HG03103 (cell line): ENCODE data around the gene SEMA4A.
"Not testable (repeated sequence)": the region's sequence is repeated elsewhere in the genome, so short reads cannot be mapped to it uniquely, and the experiment has no call there.

Experiments
- ATAC-seq: cut with Tn5 transposase; IDR thresholded peaks from one replicate; pipeline ENCODE4 v1.9.1; 2021; ENCODE audit warnings: low read depth; ENCODE audit not compliant: unreplicated experiment

The SEMA4A gene

GRCh38 chr1:156190265-156190664 lies 36.9 kb downstream of the SEMA4A start:
- not testable (repeated sequence) for ATAC-seq

GRCh38 chr1:156191292-156191964 lies 38.0 kb downstream of the SEMA4A start:
- no peak for ATAC-seq

- no peak for ATAC-seq
Observed at GRCh38 chr1:156193208-156193487, 39.8 kb downstream of the SEMA4A start.

GRCh38 chr1:156193488-156194299 lies 40.3 kb downstream of the SEMA4A start, which contains the start of gene SLC25A44:
Gene SLC25A44, plus strand, starts transcription at chr1:156194104. Its CDS starts 5,744 bp downstream, at chr1:156199848.
- ATAC-seq: peak; percentile 89

DNA sequence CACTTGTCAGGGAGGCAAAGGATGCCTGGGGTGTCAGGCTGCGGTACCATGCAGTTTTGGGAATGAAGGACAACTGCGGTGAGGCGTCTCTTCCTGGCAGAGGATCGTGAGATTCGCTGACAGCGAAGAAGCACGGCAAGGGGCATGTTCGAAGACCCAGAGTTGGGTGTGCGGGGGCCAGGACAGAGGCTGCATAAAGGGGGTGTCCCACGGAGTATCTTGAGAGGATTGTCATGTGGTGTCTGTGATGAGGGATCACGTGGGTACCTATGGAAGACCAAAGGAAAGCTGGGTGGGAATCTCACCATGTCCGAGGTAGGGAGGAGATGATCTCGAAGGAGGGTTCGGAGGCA lies 40.9 kb downstream of the SEMA4A start:
- ATAC-seq: no peak

GRCh38 chr1:156195853-156196252 lies 42.5 kb downstream of the SEMA4A start:
- no peak for ATAC-seq

GRCh38 chr1:156196445-156196844 lies 43.1 kb downstream of the SEMA4A start:
- no peak for ATAC-seq

DNA sequence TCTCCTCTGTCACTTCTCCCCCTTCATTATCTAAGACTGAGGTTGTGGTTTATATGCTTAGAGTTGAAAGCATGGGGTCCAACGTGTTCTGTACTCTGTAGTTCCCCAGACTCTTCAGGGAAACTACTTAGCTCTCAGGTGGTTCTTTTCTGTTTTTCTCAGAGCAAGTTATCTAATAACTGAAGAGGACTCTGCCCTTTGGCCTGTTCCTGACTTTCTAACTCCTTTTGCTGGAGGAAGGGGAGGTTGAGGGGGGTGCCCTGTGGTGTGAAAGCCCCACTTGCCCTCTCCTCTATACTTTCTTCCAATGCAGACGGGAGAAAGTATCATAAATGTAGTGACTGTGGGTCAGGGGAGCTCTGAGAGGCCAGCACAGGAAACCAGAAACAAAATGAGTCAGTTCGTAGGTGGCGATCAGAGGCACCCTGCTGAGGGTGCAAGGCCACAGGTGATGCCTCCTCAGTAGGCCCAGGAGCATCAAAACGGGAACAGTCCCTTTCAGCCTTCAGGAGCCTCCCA lies 45.5 kb downstream of the SEMA4A start:
- ATAC-seq: no peak

GRCh38 chr1:156200044-156200443 lies 46.7 kb downstream of the SEMA4A start:
- no peak for ATAC-seq

- no peak for ATAC-seq
Observed at GRCh38 chr1:156203331-156203730, 49.9 kb downstream of the SEMA4A start.

GRCh38 chr1:156204686-156205085 lies 51.3 kb downstream of the SEMA4A start:
- ATAC-seq: no peak

DNA sequence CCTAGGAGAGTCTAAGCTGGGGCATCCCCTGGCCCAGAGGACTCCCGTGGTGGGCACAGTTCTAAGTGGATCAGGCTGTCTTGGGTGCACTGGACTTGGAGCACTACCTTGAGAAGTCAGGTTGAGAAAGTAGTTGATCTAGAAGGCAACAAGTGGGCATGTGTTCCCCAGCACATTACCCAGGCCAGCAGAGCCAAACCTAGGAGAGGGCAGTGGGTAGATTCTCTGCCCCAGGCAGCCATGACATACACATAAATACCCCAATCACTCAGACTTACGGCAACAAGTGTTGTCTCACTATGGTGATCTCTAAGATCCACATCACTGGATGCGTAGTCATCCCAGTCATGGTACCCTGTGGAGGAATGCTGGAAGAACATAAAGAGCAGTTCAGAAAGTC lies 57.9 kb downstream of the SEMA4A start:
- no peak for ATAC-seq

DNA sequence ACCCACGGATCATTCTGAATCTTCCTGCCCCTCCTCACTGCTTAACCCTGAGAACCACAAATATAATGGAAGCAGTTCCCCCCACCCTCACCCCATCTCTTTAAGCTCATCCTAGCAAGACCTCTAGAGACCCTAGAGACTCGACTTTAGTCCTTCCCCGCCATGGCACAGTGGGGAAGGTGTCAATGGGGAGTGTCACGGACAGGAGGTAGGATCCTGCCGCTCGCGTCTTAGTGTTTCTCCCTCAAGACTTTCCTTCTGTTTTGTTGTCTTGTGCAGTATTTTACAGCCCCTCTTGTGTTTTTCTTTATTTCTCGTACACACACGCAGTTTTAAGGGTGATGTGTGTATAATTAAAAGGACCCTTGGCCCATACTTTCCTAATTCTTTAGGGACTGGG lies 58.7 kb downstream of the SEMA4A start:
- no peak for ATAC-seq

DNA sequence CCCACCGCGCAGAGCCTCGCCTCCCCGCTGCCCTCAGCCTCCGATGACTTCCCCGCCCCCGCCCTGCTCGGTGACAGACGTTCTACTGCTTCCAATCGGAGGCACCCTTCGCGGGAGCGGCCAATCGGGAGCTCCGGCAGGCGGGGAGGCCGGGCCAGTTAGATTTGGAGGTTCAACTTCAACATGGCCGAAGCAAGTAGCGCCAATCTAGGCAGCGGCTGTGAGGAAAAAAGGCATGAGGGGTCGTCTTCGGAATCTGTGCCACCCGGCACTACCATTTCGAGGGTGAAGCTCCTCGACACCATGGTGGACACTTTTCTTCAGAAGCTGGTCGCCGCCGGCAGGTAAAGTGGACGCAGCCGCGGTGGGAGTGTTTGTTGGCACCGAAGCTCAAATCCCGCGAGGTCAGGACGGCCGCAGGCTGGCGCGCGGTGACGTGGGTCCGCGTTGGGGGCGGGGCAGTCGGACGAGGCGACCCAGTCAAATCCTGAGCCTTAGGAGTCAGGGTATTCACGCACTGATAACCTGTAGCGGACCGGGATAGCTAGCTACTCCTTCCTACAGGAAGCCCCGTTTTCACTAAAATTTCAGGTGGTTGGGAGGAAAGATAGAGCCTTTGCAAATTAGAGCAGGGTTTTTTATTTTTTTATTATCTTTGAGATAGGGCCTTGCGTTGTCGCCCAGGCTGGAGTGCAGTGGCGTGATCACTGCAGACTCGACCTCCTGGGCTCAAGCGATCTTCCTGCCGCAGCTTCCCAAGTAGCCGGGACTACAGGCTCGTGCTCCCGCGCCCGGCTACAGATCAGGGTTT lies 59.7 kb downstream of the SEMA4A start, which contains the start of gene PMF1:
Gene PMF1 (plus strand): TSS at position 175 of the 811 bp plus-strand sequence. CDS start 9 bp downstream, at position 184.
- ATAC-seq: peak; percentile 75

DNA sequence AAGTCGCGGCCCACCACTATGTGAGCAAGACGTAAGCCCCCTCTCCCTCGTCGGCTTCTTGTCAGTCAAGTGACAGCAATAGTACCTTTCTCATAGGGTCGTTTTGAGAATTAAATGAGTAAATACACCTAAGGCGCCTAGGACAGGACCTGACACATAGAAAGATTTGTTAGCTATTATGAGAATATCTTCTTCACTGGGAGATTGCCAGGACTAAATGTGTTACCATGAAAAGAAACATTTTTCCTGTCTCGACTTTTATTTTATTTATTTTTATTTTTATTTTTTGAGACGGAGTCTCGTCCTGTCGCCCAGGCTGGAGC lies 60.2 kb downstream of the SEMA4A start:
- ATAC-seq: no peak

GRCh38 chr1:156214024-156214748 lies 60.8 kb downstream of the SEMA4A start:
- no peak for ATAC-seq

DNA sequence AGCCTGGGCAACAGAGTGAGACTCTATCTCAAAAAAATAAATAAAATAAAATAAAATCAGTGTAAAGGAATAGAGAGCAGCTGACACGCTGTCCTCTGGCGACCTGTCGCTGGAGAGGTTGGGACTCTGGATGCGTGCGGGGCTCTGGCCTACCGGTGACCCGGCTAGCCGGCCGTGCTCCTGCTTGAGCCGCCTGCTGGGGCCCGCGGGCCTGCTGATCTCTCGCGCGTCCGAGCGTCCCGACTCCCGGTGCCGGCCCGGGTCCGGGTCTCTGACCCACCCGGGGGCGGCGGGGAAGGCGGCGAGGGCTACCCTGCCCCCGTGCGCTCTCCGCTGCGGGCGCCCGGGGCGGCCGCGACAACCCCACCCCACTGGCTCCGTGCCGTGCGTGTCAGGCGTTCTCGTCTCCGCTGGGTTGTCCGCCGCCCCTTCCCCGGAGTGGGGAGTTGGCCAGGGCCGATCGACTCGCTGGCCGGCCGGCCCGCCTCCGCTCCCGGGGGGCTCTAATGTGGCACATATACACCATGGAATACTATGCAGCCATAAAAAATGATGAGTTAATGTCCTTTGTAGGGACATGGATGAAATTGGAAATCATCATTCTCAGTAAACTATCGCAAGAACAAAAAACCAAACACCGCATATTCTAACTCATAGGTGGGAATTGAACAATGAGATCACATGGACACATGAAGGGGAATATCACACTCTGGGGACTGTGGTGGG lies 63.1 kb downstream of the SEMA4A start:
- ATAC-seq: not testable (repeated sequence)

- no peak for ATAC-seq
Observed at GRCh38 chr1:156217871-156218270, 64.5 kb downstream of the SEMA4A start.

- no peak for ATAC-seq
Observed at GRCh38 chr1:156220226-156220625, 66.8 kb downstream of the SEMA4A start.
